GM10248 (cell line): Measurements from ENCODE around the gene CCDC82.

Experiments
- CTCF ChIA-PET: fragments of 300-600 bp; sonication (Branson Sonifier 250); formaldehyde crosslinking; extraction: SDS; loops from one replicate; lab custom pipeline; 2021; ENCODE audit warnings: antibody characterized with exemption; lab: Yijun Ruan, JAX
- POLR2A ChIA-PET: fragments of 350-650 bp; sonication (Branson Sonifier 250); formaldehyde crosslinking; extraction: SDS; loops from one replicate; lab custom pipeline; 2020; ENCODE audit warnings: antibody characterized with exemption; lab: Yijun Ruan, JAX
- DNase-seq: peaks from one replicate; pipeline ENCODE4 v3.0.0; 2012; ENCODE audit errors: extremely low spot score
- TF ChIP-seq, protein P1 (sequence below): IDR thresholded peaks from 2 replicates; pipeline ENCODE4 v1.5.1; 2012; ENCODE audit warnings: mild to moderate bottlenecking, low read depth; ENCODE audit errors: extremely low read depth, missing control alignments, control extremely low read depth

The CCDC82 gene

DNA sequence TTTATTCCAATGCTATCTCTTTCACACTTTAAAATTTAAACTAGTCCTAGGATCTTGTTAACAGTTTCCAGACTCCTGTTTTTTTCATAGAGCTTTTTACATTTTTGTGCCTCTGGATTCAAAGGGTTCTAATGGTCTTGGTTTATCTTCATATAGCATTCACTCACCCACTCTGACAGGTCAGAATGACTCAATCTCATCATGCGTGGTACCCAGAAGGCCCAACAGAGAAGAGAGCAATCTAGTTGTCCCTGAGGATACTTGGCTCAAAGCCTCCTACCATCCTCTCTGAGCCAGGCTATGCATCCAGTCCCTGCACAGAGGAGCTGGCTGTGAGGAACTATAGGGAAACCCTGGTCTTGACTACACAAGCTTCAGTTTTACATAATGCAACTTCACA, 74.2 kb downstream of the CCDC82 start:
- ChIA-PET CTCF (interaction anchor here (0.9 to 1.4 kb wide), 4 partner anchors 19 to 28 kb away, joined by 3 to 4 read pairs (median 4); partner anchors contain the start of gene MAML2), POLR2A (interaction anchor here (0.6 kb wide), 1 partner anchor 192 kb away, joined by 4 read pairs; no protein-coding TSS in a partner anchor)
- no peak for DNase-seq
- TF ChIP-seq, protein P1, sequence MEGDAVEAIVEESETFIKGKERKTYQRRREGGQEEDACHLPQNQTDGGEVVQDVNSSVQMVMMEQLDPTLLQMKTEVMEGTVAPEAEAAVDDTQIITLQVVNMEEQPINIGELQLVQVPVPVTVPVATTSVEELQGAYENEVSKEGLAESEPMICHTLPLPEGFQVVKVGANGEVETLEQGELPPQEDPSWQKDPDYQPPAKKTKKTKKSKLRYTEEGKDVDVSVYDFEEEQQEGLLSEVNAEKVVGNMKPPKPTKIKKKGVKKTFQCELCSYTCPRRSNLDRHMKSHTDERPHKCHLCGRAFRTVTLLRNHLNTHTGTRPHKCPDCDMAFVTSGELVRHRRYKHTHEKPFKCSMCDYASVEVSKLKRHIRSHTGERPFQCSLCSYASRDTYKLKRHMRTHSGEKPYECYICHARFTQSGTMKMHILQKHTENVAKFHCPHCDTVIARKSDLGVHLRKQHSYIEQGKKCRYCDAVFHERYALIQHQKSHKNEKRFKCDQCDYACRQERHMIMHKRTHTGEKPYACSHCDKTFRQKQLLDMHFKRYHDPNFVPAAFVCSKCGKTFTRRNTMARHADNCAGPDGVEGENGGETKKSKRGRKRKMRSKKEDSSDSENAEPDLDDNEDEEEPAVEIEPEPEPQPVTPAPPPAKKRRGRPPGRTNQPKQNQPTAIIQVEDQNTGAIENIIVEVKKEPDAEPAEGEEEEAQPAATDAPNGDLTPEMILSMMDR = no peak

DNA sequence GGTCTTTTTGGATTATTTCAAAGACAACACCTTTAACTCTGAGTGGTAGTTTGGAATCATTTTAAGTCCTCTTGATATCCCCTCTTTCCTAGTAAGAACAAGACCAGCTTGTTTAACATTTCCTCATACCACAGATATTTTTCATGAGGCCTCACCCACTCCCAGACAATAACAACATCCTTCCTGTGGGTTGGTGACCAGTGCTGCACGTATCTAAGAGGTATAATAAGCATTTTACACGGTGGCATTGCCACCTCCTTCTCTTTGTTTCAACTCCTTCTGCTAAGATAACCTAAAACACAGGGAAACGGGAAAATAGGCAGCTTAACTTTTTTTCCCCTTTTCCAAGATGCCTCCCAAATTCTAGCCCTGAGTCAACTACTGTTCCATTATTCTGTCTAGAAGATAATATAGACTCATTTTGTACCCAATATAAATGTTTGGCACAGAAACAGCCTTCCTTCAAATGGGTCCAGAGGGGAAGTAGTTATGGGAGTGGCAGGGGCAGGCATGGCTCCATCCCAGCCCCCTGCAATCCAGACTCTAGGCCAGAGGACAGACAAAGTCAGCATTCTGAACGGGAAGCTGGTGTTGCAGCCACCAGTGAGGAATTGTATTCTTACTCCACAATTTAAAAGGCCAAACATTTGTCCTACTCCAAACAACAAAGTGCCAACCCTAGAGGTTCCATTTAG, 75.2 kb downstream of the CCDC82 start:
- CTCF ChIA-PET = interaction anchor here (1.2 to 1.4 kb wide), 3 partner anchors 8 to 27 kb away, joined by 3 to 4 read pairs (median 4); no protein-coding TSS in a partner anchor
- POLR2A ChIA-PET = no interaction called here
- TF ChIP-seq, protein P1 = no peak

DNA sequence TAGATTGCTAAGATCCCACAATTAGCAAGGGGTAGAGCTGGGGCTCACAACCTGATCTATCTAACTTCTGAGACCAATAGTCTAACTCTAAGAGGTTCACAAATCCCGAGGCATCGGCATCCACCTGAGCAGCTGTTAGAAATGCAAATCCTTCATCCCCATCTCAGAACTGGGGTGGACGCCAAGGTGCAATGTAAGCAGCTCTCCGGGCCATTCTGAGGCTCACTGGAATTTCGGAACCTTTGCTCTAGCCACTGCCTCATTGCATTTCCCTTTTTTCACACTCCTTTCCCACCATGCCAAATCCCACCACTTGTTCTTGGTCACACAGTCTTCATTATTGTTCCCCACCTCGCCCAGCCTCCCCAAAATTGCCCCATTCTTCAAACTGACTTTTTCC, 76.5 kb downstream of the CCDC82 start:
- POLR2A ChIA-PET = no interaction called here
- CTCF ChIA-PET = interaction anchor here (1.0 to 2.8 kb wide), 3 partner anchors 12 to 30 kb away, joined by 3 to 13 read pairs (median 3); partner anchors contain the start of gene MAML2
- DNase-seq = no peak
- TF ChIP-seq, protein P1 = no peak

More for the DNA sequence above, 75.2 kb downstream of the CCDC82 start:
- DNase-seq = no peak

DNA sequence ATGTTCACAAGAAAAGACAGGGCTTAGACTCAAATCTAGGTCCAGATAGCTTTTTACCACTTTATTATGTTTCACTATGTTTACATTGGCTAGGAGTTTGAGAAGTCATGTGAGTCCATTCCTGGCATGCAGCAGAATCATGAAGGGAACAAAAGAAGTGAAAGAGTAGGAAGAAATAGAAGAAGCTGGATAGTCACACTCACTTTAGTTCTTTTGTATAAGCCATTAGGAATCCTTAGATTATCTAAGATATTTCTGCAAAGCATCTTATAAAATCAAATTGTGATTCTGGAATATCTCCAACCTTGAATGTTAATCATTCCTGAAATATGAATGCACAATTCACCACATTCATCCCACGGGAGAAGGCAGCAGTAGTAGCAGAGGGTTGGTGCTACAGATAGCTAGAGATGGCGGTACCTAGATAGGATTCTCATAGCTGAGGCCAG, 78.6 kb downstream of the CCDC82 start:
- CTCF ChIA-PET = interaction anchor here (1.0 to 3.5 kb wide), 8 partner anchors 11 to 32 kb away, joined by 3 to 13 read pairs (median 4); partner anchors contain the start of gene MAML2
- POLR2A ChIA-PET = no interaction called here
- no peak for DNase-seq
- TF ChIP-seq, protein P1 = no peak

DNA sequence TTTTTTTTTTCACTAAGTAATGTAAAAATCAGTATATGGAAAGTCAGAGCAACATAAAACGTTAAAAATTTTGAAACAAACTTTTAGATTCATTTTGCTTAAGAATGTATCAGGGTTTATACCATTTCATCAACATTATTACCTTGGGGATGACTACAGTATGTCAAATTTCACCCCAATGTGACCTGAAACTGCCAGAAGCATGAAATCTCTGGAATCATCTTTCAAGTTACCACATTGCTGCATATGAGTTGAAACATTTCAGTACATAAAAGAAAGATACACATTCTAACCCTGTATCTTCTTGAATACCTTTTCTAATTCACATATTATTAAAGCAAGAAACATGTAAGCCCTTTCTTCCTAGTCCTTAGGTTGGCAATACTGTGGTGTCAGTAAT, 79.5 kb downstream of the CCDC82 start:
- POLR2A ChIA-PET = no interaction called here
- TF ChIP-seq, protein P1 = no peak

DNA sequence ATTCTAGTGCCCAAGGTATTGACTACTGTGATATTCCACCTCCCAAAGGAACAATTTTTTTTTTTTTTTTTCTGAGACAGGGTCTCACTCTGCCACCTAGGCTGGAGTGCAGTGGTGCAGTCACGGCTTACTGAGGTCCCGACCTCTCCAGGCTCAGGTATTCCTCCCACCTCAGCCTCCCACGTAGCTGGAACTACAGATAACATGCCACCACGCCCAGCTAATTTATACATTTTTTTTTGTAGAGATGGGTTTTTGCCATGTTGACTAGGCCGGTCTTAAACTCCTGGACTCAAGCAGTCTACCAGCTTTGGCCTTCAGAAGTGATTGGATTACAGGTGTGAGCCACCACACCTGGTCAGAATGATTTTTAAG, 80.1 kb downstream of the CCDC82 start:
- TF ChIP-seq, protein P1 = no peak
- no peak for DNase-seq
- ChIA-PET CTCF (interaction anchor here (1.1 to 3.5 kb wide), 3 partner anchors 8 to 14 kb away, joined by 3 to 13 read pairs (median 5); no protein-coding TSS in a partner anchor), POLR2A (no interaction called here)

More for the DNA sequence above, 79.5 kb downstream of the CCDC82 start:
- CTCF ChIA-PET = interaction anchor here (1.5 to 3.5 kb wide), 6 partner anchors 8 to 33 kb away, joined by 4 to 13 read pairs (median 4); partner anchors contain the start of gene MAML2
- DNase-seq = no peak
